ENCODE measurements around the gene MAFF.
A peak's percentile ranks its signal among the peaks of the same experiment; 100 is the strongest.

MAFF gene

DNA sequence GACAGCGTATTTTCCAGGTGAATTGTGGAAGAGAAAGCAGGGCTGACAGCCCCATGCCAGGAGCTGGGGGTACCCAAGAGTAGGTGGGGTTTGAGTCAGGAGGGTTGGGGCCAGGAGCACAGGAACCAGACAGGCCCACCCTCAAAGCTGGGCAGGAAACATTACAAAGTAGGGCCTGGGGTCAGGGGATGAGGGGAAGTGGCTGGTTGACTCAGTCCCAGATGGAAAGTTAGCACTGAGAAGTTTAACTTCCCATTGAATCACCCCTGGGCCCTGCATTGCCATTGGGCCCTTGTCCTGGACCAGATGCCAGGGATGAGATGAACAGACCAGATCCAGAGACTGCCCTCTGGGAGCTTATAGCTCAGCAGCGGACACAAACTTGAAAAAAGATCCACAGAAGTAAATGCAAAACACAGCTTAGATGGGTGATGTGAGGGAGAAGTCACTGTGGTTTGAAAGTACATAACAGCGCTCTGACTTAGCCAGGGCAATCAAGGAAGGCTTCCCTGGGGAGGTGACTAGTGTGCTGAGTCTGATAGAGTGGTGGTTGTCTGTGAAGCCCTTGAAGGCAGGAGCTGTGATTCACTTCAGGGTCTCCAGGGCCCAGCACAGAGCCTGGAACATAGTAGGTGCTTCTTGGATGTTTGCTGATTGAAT is 2.2 kb downstream of the MAFF start:
- DNase-seq (ENCODE audit: low read depth) = no peak

GRCh38 chr22:38204784-38205183 is 3.0 kb downstream of the MAFF start:
- no peak for DNase-seq (ENCODE audit: low read depth)

GRCh38 chr22:38205261-38206128 is 3.7 kb downstream of the MAFF start:
- no peak for DNase-seq (ENCODE audit: low read depth)

DNA sequence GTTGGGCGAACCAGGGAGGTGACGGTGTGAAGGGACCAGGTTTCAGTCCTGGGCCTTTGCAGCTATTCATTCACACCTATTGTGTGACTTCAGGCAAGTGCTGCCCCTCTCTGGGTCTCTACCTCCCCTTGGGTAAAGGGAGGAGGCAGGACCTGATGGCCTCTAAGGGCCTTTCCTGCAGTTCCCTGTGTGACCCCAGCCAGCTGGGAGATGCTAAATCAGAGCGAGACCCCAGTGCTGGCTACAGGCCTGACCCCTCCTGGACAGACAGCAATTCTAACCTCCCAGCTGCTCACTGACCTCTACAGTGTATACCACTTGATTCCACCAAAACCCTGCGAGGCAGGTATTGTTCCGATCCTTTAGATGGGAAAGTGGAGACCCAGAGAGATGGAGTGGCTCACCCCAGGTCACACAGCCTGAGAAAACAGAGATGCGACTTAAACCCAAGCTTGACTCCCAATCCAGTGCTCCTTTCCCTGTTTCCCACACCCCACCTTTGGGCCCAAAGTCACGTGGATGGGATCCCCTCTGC is 6.2 kb downstream of the MAFF start:
- DNase-seq (ENCODE audit: low read depth) = no peak

GRCh38 chr22:38208551-38208968 is 6.8 kb downstream of the MAFF start:
- DNase-seq (ENCODE audit: low read depth) = no peak

DNA sequence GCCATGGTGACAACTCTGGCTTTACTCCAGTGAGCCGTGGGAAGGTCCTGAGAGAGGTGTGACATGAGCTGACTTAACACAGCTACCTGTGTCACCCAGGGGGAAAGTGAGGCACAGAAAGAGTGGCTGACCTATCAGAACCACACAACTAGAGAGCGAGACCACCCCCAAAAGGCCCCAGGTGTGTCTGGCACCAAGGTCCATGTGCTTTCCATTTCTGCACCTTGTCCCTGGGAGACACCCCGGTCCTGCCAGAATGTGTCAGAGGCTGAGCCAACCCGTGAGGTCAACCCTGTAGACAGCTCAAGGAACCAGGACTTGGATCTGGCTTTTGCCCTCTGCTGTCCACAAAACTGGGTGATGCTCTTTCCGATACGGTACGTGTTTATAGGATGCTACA is 9.8 kb downstream of the MAFF start:
- no peak for DNase-seq (ENCODE audit: low read depth)

DNA sequence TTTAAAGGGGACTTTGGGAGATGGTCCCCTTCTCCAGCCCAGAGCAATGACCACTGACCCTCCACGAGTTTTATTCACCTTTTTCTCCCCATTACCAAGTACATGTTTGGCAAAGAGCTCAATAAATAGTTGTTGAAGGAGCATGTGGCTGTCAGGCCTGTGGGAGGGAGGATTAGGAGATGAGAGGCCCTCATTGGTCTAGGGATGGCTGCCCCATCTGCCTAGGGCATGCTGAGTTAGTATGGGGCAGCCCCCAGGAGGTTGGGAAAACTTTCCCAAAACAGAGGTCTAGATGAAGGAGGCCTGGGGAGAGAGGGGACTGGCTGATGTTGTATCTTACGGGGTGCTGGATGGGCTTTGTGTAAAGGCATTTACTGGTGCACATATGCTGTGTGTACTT is 10.6 kb downstream of the MAFF start:
- DNase-seq (ENCODE audit: low read depth) = no peak

DNA sequence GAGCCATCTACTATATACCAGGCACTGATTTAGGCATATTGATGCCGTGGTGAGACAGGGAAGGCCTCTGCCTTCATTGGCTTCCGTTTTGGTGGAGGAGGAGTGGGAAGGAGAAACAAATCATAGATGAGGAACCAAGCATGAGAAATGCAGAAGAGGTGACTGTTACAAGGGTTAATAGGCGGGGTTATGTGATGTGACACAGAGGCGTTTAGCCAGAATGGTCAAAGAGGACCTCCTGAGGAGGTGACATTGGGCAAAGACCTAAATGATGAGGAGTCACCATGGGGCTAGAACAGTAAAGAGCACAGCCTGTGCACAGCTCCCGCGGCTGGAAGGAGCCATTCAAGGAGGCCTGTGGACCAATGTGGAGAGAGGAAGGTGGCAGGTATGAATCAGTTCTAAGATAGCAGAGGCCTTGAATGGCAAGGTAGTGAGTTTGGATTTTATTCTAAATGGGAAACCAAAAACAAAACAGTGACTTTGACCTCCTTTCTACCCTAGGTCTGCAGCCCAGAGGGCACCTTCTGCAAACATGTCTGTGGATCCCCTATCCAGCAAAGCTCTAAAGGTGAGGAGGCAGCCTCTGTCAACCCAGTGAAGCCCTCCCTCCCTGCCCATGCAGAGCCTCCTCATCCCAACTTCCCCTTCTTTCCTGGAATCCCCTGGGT is 11.7 kb downstream of the MAFF start:
- DNase-seq (ENCODE audit: low read depth) = no peak

GRCh38 chr22:38213990-38214301 is 12.2 kb downstream of the MAFF start:
- no peak for DNase-seq (ENCODE audit: low read depth)

DNA sequence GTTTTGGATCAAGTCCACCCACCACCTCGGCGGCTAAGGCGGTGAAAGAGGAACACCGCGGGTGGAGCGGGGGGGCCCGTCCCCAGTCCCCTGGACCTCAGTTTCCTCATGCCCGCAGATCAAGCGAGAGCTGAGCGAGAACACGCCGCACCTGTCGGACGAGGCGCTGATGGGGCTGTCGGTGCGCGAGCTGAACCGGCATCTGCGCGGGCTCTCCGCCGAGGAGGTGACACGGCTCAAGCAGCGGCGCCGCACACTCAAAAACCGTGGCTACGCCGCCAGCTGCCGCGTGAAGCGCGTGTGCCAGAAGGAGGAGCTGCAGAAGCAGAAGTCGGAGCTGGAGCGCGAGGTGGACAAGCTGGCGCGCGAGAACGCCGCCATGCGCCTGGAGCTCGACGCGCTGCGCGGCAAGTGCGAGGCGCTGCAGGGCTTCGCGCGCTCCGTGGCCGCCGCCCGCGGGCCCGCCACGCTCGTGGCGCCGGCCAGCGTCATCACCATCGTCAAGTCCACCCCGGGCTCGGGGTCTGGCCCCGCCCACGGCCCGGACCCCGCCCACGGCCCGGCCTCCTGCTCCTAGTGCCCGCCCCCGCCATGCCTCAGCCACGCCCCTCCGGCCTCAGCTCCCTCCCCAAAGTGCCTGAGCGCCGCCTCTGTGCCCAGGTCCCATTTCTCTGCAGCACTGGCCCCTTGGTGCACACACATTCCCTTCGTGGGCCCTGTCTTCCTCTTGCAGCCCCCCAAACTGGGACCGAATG is 12.7 kb downstream of the MAFF start:
- DNase-seq (ENCODE audit: low read depth) = peak; percentile 61

- no peak for DNase-seq (ENCODE audit: low read depth)
Measured at GRCh38 chr22:38215156-38216038, 13.6 kb downstream of the MAFF start.

DNA sequence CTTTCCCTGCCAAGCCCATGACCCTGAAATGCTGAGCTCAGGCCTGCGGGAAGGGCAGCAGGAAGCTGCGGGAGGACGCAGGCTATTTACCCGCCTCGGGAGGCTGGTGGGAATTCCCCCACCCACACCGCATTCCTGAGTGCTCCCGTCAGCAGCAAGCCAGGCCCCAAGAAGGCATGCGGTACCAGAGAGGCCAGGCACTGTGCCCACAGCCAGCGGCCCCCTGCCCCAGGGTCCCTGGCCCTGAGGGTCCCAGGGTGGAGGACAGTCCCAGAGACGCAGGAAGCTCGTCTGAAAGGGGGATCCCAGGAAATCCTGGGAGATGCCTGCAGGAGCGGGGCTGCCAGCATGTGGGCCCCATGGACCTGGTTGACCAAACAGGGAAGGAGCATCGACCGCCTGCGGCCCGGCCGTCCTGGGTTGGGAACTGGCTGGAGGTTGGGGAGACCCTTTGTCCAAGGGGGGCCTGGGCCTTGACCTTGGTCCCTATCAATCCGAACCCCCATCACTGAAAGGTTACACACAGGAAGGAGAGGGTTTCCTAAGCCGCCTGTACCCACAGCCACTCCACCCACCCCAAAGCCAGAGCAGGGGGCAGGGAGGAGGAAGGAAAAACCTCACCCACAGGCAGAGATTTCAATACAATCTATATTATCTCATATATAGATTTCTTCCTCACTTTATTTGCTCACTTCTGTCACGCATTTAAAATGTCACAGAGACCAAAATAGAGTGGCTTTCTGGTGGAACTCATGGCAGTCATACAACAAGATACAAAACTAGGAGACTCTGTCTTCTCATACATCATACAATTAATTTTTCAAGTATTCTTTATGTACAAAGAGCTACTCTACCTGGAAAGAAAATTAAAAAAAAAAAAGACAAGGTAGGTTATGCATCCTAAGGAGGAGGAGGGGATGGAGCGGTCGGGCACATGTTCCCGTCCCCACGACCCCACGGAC is 17.1 kb downstream of the MAFF start:
- DNase-seq (ENCODE audit: low read depth) = peak; percentile 96

DNA sequence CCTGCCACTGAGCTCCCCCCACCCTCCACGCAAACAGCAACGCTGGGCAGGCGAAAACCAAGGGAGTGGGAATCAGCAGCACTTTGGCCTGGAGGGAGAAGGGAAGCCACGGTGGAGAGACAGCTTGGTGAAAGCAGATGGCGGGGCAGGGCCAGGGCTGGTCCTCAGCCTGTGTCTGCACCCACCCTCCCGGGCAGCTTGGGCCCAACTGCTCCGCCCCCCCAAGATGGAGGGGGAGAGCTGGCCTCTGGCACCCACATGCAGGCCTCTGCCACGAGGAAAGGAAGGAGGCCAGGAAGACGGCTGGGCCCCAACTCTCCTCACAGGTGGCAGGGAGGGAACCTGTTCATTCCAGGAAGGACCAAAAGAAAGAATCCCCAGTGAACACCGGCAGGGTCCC is 17.8 kb downstream of the MAFF start:
- no peak for DNase-seq (ENCODE audit: low read depth)

DNA sequence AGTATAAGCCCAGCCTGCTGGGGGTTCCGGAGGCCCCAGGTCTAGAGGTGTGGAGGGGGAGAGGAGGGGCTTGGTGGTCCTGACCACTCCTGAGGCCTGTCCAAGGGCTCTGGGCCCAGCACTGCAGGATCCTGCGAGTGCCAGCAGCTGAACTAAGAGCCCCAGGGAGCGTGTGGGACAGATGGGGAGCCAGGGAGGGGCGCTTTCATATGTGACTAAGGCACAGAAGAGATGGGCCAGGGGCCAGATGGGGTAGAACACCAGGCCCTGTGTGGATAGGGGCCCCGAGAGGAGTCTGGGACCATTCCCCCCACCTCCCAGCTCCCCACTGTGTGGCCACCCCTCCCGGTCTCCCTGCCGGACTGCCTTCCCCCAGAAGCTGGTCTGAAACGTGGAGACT is 18.4 kb downstream of the MAFF start:
- DNase-seq (ENCODE audit: low read depth) = no peak

DNA sequence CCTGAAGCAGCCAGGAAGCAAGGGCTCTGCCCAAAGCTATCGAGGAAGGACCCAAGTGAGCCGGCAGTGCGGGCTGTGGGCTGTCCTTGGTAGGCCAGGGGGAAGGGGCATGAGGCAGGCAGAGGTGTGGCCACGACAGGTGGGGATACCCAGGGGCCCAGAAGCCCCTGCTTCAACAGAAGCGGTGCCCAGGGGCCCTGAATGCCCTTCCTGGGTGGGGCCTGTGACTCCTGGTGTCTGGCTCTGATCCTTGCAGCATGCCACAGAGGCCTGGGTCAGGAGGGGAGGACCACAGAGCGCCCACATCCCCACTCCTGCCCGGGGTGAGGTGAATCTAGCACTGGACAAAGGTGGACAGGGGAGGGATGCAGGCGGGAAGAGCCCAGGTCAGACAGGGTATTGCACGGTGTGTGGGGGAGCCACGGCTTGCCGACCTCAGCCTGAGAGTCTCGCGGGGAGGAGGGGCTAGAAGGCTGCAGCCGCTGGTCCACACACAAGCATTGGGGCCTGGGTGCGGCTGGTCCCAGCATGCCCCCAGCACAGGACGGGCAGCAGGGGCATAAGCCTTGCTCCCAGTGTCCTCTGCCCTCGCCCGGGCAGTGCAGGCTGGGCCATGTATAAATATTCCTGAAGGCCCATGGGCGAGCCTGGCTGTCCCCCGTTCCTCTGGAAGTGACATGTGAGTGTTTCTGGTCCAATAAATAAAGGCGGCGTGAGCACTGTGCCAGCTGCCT is 19.0 kb downstream of the MAFF start:
- DNase-seq (ENCODE audit: low read depth) = no peak

DNA sequence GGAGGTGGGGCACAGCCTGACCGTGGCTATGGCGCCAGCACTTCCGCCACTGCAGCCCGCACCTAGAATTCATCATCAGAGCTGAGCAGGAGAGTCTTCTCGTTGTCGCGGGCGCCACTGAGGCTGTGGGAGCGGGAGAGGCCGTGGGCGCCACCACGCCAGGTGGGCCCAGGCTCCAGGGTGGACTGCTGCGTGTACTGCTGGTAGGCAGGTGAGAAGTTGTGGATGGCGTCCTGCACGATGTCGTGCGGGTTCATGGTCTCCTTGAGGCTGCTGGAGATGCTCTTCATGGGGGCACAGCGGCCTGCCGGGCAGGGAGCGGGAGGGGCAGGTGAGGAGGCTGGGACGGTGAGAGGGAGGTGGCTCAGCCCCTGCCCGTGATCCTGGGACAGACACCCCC is 19.6 kb downstream of the MAFF start:
- DNase-seq (ENCODE audit: low read depth) = no peak

- DNase-seq (ENCODE audit: low read depth) = no peak
Measured at GRCh38 chr22:38221908-38222796, 20.4 kb downstream of the MAFF start.

GRCh38 chr22:38222797-38223119 is 21.0 kb downstream of the MAFF start:
- peak; percentile 34 for DNase-seq (ENCODE audit: low read depth)

Measured in amniotic epithelial cell (primary cell).